GM10847 (cell line): ENCODE results near the gene SPATA20.

Experiments used
- POLR2A ChIP-seq: IDR thresholded peaks from 2 replicates; pipeline ENCODE4 v1.6.1; 2011; ENCODE audit not compliant: insufficient read length; ENCODE audit errors: extremely low read depth

The SPATA20 gene

GRCh38 chr17:50586421-50587247, 39.7 kb downstream of the SPATA20 start:
- TF ChIP-seq POLR2A = no peak

DNA sequence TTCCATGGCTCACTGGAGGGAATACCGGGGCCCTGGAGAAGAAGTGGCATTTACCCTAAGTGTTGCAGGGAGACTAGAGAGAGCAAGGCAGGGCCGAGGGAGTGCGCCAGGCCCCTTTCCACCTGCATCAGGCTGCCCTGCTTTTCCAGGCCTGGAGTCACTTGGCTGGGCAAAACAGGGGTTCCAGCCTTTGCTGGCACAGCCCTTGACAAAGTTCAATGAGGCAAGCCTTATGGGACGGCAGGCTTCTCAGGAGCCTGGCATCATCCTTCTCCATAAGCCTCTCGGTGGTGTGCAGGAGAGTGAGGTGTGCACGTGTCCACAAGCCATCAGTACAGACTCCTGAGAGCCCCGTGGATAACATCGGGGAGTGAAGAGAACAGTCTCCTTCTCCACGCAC, 40.6 kb downstream of the SPATA20 start:
- TF ChIP-seq POLR2A = no peak

DNA sequence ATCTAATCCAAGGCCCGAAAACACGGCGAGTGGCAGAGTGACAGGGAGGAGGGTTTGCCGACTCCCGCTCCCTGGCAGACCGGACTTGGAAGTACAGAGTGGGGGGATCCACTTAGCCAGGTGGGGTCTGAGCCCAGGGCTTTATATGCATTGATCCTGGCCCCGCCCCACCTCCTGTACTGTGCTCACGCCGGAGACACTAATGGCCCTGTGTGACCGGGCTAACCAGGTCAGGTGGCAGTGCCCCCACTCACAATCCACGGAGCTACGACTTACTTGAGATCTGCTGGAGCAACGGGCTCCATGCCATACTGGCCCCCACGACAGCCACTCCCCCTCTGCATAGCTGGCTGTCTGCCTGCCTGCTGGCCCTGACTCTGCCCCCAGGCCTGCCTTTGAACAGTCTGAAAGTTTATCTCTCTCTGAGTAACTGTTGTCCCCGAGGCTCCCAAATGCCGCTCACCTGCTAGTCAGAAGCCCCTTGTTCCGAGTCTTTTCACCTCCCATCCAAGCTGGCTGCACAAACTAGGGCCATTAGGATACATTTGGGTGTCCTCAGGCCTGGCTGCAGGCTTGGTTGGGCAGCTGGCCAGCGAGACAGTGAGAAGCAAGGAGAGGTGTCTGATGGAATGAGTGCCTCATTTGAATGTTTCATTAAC, 41.5 kb downstream of the SPATA20 start:
- no peak for TF ChIP-seq POLR2A

DNA sequence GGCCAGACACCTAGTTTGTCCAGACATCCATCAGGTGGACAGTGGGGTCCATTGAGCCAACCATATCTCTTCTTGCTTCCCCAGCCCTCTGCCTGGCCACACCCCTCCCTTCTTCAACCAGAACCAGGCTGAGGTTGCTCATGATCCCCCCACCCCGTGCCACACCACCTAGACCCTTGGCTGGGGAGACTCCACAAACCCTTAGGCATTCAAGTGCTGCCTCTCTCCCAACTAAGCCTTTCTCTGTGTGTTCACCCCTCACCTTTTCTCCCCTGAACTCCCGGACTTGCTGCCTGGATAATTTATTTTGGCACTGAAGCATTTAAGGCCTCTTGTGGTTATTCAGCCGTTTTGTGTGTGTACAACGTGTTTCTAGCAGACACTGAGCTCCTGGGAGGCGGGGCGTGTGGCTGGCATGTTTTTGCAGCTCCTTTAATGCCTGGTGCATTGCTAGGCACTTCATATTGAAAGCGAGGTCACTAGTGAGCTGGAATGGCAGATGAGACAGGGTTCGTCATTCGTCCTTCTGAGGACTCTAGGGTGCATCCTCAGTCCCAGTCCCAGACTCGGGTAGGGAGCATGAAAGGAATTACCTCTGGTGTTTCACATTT, 42.2 kb downstream of the SPATA20 start:
- no peak for TF ChIP-seq POLR2A

DNA sequence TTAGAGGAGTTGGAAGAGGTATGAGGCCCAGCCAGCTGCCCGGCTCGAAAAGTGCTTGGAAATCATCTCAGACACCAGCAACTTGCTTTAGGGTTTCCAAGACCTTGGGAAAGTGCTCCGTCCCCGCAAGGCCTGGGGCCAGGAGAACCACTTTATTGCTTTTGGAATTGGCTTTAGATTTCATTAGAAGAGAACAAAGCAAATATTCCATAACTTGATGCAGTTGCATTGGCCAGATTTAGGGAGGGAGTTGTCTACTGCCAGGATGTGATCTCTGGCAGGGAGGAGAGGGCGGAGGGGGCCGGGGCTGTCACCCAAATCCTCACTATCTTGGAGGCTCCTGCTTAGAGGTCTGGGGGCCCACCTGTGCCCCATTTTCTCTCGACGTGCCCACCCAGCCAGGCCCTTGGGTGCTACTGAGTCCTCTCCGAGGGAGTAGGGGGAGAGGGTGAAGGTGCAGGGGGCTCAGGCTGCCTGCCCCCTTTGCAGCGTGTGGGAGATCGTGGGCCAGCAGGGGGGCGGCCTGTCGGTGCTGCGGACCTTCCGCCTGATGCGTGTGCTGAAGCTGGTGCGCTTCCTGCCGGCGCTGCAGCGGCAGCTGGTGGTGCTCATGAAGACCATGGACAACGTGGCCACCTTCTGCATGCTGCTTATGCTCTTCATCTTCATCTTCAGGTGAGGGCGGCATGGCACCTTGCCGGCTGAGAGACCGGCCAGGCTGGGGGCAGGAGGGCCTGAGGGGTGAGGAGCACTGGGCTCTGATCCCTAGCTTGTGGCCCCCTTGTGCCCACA, 44.2 kb downstream of the SPATA20 start:
- TF ChIP-seq POLR2A = no peak

- TF ChIP-seq POLR2A = no peak
These were observed 46.3 kb downstream of the SPATA20 start for GRCh38 chr17:50593321-50593720.

DNA sequence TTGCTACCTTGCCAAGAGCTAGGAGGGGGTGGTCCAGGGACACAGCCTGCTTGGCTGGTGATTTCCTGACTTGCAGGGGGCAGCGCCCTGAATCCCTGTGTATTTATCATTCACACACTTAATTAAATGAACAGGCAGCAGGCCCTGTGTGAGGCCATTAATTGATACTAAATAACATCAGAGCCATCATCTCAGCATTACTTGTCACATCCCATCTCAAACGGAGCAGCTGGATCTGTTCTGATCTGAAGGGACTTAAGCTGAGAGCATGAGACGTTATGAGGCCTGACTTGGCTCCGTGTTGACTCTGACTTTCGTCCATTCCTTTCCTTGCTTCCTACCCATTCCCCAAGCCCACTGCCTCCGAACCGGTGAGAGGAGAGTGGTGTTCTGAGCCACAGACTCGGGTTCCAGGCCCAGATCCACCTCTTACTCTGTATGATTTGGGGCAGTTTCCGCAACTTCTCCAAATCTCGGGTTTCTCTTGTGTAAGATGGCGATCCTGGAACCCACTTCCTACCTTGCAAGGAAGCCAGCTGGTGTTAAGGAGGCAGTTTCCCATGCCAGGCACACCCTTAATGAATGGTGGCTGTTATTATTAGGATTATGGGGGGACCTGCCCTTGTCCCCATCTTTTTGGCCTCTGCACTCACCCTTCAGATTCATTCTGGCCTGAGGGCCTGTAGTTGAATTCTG, 47.3 kb downstream of the SPATA20 start:
- no peak for TF ChIP-seq POLR2A

GRCh38 chr17:50594892-50595291, 47.9 kb downstream of the SPATA20 start:
- no peak for TF ChIP-seq POLR2A

DNA sequence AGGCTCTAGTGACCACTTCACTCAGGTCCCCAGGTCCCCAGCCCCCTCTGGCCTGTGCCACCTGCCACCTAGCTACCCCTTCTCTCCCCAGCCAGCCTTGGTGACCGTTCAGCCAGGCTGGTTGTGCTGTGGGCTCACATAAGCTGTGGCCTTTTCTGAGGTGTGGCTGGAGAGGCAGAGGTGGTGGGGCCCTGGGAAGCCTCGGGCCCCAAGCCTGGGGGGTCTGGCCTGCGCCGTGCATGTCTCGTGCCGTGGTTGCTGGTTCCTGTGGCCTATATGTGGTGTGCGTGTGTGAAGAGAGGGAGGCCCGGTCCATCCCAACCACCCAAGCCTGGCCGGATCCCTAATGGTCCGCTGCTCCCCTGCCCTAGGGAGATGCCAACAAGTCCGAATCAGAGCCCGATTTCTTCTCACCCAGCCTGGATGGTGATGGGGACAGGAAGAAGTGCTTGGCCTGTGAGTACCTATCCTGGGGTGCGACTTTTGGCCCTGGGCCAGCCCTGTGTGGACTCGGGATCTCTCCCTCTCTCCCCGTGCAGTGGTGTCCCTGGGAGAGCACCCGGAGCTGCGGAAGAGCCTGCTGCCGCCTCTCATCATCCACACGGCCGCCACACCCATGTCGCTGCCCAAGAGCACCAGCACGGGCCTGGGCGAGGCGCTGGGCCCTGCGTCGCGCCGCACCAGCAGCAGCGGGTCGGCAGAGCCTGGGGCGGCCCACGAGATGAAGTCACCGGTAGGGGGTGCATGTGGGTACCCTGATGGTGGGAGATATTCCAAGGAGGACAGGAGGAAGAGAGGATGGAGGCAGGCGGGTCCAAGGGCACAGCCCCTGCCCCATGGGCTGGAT, 49.4 kb downstream of the SPATA20 start:
- TF ChIP-seq POLR2A = no peak

- no peak for TF ChIP-seq POLR2A
These were observed 51.5 kb downstream of the SPATA20 start for GRCh38 chr17:50598487-50598886.

DNA sequence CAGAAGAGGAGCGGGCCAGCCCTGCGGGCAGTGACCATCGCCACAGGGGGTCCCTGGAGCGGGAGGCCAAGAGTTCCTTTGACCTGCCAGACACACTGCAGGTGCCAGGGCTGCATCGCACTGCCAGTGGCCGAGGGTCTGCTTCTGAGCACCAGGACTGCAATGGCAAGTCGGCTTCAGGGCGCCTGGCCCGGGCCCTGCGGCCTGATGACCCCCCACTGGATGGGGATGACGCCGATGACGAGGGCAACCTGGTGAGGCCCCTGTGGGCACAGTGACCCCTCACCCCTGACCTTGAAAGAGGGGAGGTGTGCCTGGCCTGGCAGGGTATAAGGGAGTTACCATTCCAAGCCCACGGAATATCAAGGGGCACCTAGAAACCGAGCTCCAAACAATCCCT, 52.6 kb downstream of the SPATA20 start:
- TF ChIP-seq POLR2A = no peak

GRCh38 chr17:50601823-50602375, 54.9 kb downstream of the SPATA20 start:
- TF ChIP-seq POLR2A = no peak

- TF ChIP-seq POLR2A = no peak
These were observed 55.9 kb downstream of the SPATA20 start for GRCh38 chr17:50602836-50603235.

GRCh38 chr17:50603340-50603739, 56.4 kb downstream of the SPATA20 start:
- no peak for TF ChIP-seq POLR2A
